Measurements from ENCODE around the gene SCIN.

The SCIN gene

DNA sequence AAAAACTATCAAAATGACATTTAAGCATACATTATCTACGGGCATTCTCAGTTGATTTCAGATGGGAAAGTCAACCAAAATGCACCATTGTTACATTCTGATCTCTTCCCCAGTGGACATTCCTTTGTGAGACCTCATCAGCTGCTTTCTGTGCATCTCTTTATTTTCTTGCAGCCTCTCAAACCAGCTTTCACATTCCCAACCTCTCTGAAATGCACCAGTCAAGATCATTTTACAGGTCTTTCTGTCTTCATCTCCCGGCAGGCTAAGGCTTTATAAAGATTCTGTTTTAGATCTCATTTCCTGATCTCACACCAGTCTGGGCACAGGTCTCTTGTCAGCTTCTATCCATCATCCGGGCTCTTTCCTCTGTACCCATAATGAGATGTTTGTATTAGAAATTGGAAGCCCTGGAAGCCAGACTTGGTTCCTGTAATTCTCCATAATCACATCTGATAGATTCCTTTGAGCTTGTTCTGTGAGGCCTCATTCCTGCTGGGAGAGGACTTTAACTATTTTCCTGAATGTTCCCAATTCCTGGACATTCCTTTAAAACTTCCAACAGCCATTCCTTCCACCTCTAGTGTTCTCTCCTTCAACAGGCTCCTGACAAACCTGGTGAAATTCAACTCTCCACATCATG is 72.6 kb downstream of the SCIN start:
- no peak for TF ChIP-seq POLR2AphosphoS5 (IDR thresholded peaks at IDR 0.05; ENCODE audit: low read depth, low read length)
- TF ChIP-seq TAF1 (IDR thresholded peaks at IDR 0.05; ENCODE audit: borderline replicate concordance, insufficient read depth, low read length), result no peak
- TF ChIP-seq, protein P1, sequence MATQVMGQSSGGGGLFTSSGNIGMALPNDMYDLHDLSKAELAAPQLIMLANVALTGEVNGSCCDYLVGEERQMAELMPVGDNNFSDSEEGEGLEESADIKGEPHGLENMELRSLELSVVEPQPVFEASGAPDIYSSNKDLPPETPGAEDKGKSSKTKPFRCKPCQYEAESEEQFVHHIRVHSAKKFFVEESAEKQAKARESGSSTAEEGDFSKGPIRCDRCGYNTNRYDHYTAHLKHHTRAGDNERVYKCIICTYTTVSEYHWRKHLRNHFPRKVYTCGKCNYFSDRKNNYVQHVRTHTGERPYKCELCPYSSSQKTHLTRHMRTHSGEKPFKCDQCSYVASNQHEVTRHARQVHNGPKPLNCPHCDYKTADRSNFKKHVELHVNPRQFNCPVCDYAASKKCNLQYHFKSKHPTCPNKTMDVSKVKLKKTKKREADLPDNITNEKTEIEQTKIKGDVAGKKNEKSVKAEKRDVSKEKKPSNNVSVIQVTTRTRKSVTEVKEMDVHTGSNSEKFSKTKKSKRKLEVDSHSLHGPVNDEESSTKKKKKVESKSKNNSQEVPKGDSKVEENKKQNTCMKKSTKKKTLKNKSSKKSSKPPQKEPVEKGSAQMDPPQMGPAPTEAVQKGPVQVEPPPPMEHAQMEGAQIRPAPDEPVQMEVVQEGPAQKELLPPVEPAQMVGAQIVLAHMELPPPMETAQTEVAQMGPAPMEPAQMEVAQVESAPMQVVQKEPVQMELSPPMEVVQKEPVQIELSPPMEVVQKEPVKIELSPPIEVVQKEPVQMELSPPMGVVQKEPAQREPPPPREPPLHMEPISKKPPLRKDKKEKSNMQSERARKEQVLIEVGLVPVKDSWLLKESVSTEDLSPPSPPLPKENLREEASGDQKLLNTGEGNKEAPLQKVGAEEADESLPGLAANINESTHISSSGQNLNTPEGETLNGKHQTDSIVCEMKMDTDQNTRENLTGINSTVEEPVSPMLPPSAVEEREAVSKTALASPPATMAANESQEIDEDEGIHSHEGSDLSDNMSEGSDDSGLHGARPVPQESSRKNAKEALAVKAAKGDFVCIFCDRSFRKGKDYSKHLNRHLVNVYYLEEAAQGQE (IDR thresholded peaks at IDR 0.05; ENCODE audit: insufficient read depth in 1 of 2, low read depth in 2 of 2, low read length in 2 of 2), result no peak
- no peak for TF ChIP-seq SIN3A (IDR thresholded peaks at IDR 0.05; ENCODE audit: borderline replicate concordance, insufficient read depth, low read length)
- no peak for TF ChIP-seq FOXP2 (optimal IDR thresholded peaks at IDR 0.05; ENCODE audit: borderline replicate concordance, extremely low read depth, extremely low read length, insufficient read depth)

DNA sequence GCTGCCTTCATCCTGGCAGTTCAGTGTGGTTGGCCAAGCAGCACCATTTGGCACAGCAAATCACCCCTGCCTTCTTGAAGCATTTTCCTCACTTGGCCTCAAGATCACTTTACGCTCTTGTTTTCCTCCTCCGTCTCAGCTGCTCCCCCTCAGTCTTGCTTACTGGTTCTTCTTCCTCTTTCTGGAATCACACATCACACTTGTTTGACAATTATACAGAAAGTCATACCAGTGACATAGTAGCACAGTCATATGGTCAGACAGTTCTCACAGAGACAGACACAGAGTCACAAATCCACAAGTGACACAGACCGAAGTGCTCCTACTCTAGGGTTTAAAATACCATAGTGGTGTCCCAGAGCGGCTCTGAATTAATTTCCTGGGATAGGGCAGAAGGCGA is 73.1 kb downstream of the SCIN start:
- TF ChIP-seq FOXP2 (optimal IDR thresholded peaks at IDR 0.05; ENCODE audit: borderline replicate concordance, extremely low read depth, extremely low read length, insufficient read depth) (no peak), POLR2AphosphoS5 (IDR thresholded peaks at IDR 0.05; ENCODE audit: low read depth, low read length) (no peak), SIN3A (IDR thresholded peaks at IDR 0.05; ENCODE audit: borderline replicate concordance, insufficient read depth, low read length) (no peak), TAF1 (IDR thresholded peaks at IDR 0.05; ENCODE audit: borderline replicate concordance, insufficient read depth, low read length) (no peak)
- TF ChIP-seq, protein P1 (IDR thresholded peaks at IDR 0.05; ENCODE audit: insufficient read depth in 1 of 2, low read depth in 2 of 2, low read length in 2 of 2), result no peak

DNA sequence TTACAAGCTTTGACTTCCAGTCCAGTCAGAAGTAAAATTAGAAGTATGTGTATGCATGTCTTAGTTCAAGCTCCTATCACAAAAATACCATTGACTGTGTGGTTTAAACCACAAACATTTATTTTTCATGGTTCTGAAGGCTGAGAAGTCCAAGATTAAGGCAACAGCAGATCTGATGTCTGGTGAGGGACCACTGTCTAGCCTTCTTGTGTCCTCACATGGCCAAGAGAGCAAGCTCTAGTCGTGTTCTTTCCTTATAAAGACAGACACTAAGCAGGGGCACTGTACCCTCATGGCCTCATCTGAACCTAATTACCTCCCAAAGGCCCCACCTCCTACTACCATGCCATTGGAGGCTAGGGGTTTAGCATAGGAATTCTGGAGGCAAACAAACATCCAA is 75.6 kb downstream of the SCIN start:
- TF ChIP-seq FOXP2 (optimal IDR thresholded peaks at IDR 0.05; ENCODE audit: borderline replicate concordance, extremely low read depth, extremely low read length, insufficient read depth), result no peak
- no peak for TF ChIP-seq POLR2AphosphoS5 (IDR thresholded peaks at IDR 0.05; ENCODE audit: low read depth, low read length)
- no peak for TF ChIP-seq SIN3A (IDR thresholded peaks at IDR 0.05; ENCODE audit: borderline replicate concordance, insufficient read depth, low read length)
- TF ChIP-seq TAF1 (IDR thresholded peaks at IDR 0.05; ENCODE audit: borderline replicate concordance, insufficient read depth, low read length), result no peak
- TF ChIP-seq, protein P1 (IDR thresholded peaks at IDR 0.05; ENCODE audit: insufficient read depth in 1 of 2, low read depth in 2 of 2, low read length in 2 of 2), result no peak

DNA sequence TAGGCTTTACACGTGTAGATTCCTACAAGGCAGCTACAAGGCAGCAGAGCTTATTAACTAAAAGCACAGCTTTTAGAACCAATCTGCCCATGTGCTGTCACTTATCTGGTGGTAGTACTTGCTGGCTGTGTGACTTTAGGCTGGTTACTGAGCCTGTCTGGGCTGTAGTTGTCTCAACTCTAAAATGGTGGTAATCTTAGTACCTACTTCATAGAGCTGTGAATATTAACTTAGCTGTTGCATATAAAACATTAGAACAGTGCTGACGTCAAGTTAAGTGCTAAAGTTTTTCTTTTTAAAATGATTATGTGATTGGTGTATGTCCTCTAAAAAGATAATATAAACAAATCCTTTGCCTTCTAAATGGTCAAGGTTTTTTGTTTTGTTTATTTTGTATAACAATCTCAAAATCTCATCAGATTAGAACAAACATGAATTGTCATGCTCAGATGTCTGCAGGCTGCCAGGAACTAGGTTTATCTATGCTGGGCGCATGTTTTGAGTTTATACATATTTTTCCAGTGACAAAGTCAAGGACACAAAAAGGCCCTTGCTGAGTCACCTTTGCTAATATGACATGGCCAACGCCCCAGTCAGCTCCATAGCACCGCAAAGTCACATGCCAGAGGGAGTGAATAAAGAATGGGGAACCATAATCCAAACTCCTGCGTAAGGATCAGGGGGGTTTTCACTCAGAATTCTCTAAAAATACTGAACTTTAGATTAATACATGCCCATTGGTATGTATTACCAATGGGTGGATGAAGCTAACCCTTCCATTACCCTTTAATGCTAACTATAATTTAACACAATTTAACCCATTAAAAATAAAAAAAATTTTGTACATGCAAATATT is 77.1 kb downstream of the SCIN start:
- TF ChIP-seq, protein P1 (IDR thresholded peaks at IDR 0.05; ENCODE audit: insufficient read depth in 1 of 2, low read depth in 2 of 2, low read length in 2 of 2), result no peak
- TF ChIP-seq TAF1 (IDR thresholded peaks at IDR 0.05; ENCODE audit: borderline replicate concordance, insufficient read depth, low read length), result no peak
